HG03439 (cell line): ENCODE results near the gene TTC21A.
"Not testable (repeated sequence)": the region's sequence is repeated elsewhere in the genome, so short reads cannot be mapped to it uniquely, and the experiment has no call there.

Source experiments
- ATAC-seq: cut with Tn5 transposase; IDR thresholded peaks from one replicate; pipeline ENCODE4 v1.9.1; 2021; ENCODE audit warnings: mild to moderate bottlenecking, moderate library complexity; ENCODE audit not compliant: unreplicated experiment

The TTC21A gene

GRCh38 chr3:39149498-39150147 is 42.1 kb downstream of the TTC21A start:
- ATAC-seq: no peak

GRCh38 chr3:39150148-39150802 is 42.8 kb downstream of the TTC21A start:
- no peak for ATAC-seq

GRCh38 chr3:39150803-39151631 is 43.5 kb downstream of the TTC21A start:
- ATAC-seq: no peak

GRCh38 chr3:39153977-39154279 is 46.4 kb downstream of the TTC21A start:
- no peak for ATAC-seq

- ATAC-seq: no peak
Observed at GRCh38 chr3:39154280-39155021, 47.0 kb downstream of the TTC21A start.

- no peak for ATAC-seq
Observed at GRCh38 chr3:39156421-39156820, 48.9 kb downstream of the TTC21A start.

- ATAC-seq: no peak
Observed at GRCh38 chr3:39157359-39157758, 49.9 kb downstream of the TTC21A start.

- no peak for ATAC-seq
Observed at GRCh38 chr3:39158148-39158715, 50.8 kb downstream of the TTC21A start.

GRCh38 chr3:39164414-39164813 is 56.9 kb downstream of the TTC21A start:
- no peak for ATAC-seq

GRCh38 chr3:39165518-39165917 is 58.0 kb downstream of the TTC21A start:
- no peak for ATAC-seq

GRCh38 chr3:39166134-39166710 is 58.7 kb downstream of the TTC21A start:
- ATAC-seq: no peak

- no peak for ATAC-seq
Observed at GRCh38 chr3:39166932-39167532, 59.6 kb downstream of the TTC21A start.

- no peak for ATAC-seq
Observed at GRCh38 chr3:39168156-39168780, 60.8 kb downstream of the TTC21A start.

- no peak for ATAC-seq
Observed at GRCh38 chr3:39169712-39170111, 62.2 kb downstream of the TTC21A start.

- no peak for ATAC-seq
Observed at GRCh38 chr3:39170461-39170860, 63.0 kb downstream of the TTC21A start.

- ATAC-seq: not testable (repeated sequence)
Observed at GRCh38 chr3:39170877-39171276, 63.4 kb downstream of the TTC21A start.

GRCh38 chr3:39171860-39172259 is 64.4 kb downstream of the TTC21A start:
- ATAC-seq: no peak

GRCh38 chr3:39173318-39174125 is 66.0 kb downstream of the TTC21A start:
- ATAC-seq: no peak
